ENCODE data around the gene DLGAP1.

The DLGAP1 gene

DNA sequence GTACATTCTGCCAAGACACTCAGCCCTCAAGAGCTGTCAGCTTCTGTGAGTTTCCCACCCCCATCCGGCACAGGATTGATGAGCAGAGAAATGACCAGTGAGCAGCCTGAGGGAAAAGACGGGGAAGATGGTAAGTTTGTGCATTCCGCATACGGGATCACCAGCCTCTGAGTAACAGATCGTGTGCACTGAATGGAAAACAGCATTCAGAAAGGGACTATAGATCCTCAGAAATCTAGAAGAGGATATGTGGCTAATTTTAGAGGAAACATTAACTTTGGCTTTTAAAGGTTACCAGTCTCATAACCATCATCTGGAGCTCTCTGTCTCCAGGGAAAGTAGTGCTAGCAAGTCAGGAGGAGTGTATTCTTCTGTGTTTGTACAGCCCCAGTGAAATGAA is 679.1 kb downstream of the DLGAP1 start:
- Mint-ChIP-seq H3K27ac (peak overlapping the region; percentile 7), H3K4me3 (no peak overlapping the region), H3K36me3 (ENCODE audit: low read depth) (no peaks in the 10 kb centered on the region), H3K27me3 (ENCODE audit: low read depth, poor library complexity) (peaks cover 5% of the 10 kb centered on the region), H3K4me1 (peaks cover 63% of the 10 kb centered on the region), H3K9me3 (no peaks in the 10 kb centered on the region)
- TF ChIP-seq, protein P1, sequence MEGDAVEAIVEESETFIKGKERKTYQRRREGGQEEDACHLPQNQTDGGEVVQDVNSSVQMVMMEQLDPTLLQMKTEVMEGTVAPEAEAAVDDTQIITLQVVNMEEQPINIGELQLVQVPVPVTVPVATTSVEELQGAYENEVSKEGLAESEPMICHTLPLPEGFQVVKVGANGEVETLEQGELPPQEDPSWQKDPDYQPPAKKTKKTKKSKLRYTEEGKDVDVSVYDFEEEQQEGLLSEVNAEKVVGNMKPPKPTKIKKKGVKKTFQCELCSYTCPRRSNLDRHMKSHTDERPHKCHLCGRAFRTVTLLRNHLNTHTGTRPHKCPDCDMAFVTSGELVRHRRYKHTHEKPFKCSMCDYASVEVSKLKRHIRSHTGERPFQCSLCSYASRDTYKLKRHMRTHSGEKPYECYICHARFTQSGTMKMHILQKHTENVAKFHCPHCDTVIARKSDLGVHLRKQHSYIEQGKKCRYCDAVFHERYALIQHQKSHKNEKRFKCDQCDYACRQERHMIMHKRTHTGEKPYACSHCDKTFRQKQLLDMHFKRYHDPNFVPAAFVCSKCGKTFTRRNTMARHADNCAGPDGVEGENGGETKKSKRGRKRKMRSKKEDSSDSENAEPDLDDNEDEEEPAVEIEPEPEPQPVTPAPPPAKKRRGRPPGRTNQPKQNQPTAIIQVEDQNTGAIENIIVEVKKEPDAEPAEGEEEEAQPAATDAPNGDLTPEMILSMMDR (IDR thresholded peaks at IDR 0.05) = no peak
- DNase-seq = no peak

DNA sequence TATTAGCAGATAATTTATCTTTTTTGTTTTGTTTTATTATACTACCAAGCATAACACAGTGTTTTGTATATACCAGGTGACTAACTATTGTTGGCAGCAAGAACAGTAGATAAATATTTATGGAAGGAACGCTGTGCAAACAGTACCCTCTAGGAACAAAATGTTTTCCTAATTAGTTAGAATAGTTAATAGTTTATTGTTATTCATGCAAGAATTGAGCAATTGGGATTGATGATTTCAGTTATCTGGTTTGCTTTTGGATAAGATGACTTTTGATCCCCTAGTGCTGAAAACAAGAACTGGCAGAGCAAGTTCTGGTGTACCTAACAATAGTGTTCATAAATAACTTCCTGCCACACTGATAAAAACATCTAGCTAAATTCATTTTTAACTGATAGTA is 681.8 kb downstream of the DLGAP1 start:
- peaks cover 49% of the 10 kb centered on the region for H3K4me1 Mint-ChIP-seq
- TF ChIP-seq, protein P1 (IDR thresholded peaks at IDR 0.05) = no peak
- H3K36me3 Mint-ChIP-seq (ENCODE audit: low read depth) = no peaks in the 10 kb centered on the region
- H3K9me3 Mint-ChIP-seq = no peaks in the 10 kb centered on the region
- no peak overlapping the region for H3K4me3 Mint-ChIP-seq
- peaks cover 8% of the 10 kb centered on the region for H3K27me3 Mint-ChIP-seq (ENCODE audit: low read depth, poor library complexity)
- no peak overlapping the region for H3K27ac Mint-ChIP-seq
- DNase-seq = no peak

DNA sequence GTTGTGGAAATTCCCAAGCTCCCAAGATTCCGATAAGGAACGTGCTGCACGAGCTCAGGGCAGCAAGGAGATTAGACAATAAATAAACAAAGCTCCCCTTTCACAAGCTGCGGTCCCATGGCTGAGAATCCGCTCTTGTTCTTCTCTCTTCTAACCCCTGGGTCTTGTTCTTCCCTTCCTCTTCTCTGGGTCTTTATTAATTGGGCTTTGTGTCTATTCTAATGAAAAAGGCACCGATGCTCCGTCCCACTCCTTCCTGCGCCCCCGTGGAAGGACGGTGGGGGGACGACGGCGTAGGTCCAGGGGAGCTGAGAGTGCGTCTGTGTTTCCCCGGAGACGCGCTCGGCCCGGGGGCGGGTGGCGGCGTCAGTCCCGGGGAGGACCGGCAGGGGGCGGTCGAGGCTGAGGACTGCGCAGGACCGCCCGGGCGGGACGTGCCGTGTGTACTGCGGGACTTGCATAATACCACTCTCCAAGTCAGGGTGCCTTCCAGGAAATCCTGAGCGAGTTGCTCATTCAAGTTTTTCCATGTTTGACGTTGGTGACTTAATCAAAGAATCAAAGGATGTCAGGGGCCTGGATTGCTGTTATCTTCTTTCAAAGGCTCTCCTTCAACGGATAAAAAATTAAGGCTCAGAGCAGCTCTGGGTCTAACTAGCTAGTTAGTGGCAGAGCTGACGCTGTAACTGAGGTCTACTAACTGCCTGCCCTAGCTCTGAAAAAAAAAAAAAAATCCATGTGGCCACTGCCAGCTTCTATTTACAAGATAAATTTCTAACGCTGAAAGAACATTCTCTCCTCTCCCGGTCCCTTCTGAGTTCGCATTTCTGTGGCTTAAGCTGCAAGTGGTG is 683.8 kb downstream of the DLGAP1 start:
- TF ChIP-seq, protein P1 (IDR thresholded peaks at IDR 0.05) = peak; percentile 95
- no peak overlapping the region for H3K27ac Mint-ChIP-seq
- H3K4me3 Mint-ChIP-seq = peak overlapping the region; percentile 89

GRCh38 chr18:3761266-3761665 is 693.8 kb downstream of the DLGAP1 start:
- Mint-ChIP-seq H3K4me3 (no peak overlapping the region), H3K36me3 (ENCODE audit: low read depth) (peaks cover 32% of the 10 kb centered on the region), H3K9me3 (peaks cover 39% of the 10 kb centered on the region), H3K4me1 (peaks cover 9% of the 10 kb centered on the region), H3K27me3 (ENCODE audit: low read depth, poor library complexity) (peaks cover 5% of the 10 kb centered on the region), H3K27ac (no peak overlapping the region)
- TF ChIP-seq, protein P1 (IDR thresholded peaks at IDR 0.05) = no peak
- no peak for DNase-seq

More for the DNA sequence above, 683.8 kb downstream of the DLGAP1 start:
- Mint-ChIP-seq H3K9me3 (peaks cover 9% of the 10 kb centered on the region), H3K36me3 (ENCODE audit: low read depth) (peaks cover 4% of the 10 kb centered on the region), H3K27me3 (ENCODE audit: low read depth, poor library complexity) (peaks cover 8% of the 10 kb centered on the region), H3K4me1 (peaks cover 45% of the 10 kb centered on the region)
- peak; percentile 95 for DNase-seq

DNA sequence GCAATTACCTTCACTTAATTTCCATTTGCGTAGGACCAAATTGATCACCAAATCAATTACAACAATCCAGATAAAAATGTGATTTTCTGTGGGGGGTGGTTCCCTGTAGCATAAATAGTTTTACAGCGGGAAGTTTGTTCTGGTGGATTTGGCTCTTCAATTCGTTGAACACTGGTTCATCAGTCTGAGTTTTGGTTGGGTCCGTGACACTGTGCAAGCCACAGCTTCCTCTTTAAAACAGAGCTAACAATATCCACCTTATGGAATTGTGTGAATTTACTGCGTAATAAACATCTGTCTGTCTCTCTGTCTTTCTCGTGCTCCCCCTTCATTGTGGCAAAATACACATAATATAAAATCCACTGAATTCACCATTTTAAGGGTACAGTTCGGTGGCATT is 694.4 kb downstream of the DLGAP1 start:
- Mint-ChIP-seq H3K4me3 (no peak overlapping the region), H3K36me3 (ENCODE audit: low read depth) (peaks cover 27% of the 10 kb centered on the region), H3K27me3 (ENCODE audit: low read depth, poor library complexity) (peaks cover 5% of the 10 kb centered on the region), H3K27ac (no peak overlapping the region), H3K9me3 (peaks cover 37% of the 10 kb centered on the region), H3K4me1 (peaks cover 9% of the 10 kb centered on the region)
- no peak for DNase-seq
- TF ChIP-seq, protein P1 (IDR thresholded peaks at IDR 0.05) = no peak

- peaks cover 5% of the 10 kb centered on the region for H3K27me3 Mint-ChIP-seq (ENCODE audit: low read depth, poor library complexity)
- no peak for DNase-seq
- H3K4me1 Mint-ChIP-seq = peaks cover 9% of the 10 kb centered on the region
- H3K9me3 Mint-ChIP-seq = peaks cover 32% of the 10 kb centered on the region
- TF ChIP-seq, protein P1 (IDR thresholded peaks at IDR 0.05) = no peak
- H3K27ac Mint-ChIP-seq = no peak overlapping the region
- H3K4me3 Mint-ChIP-seq = no peak overlapping the region
- peaks cover 18% of the 10 kb centered on the region for H3K36me3 Mint-ChIP-seq (ENCODE audit: low read depth)
Observed at GRCh38 chr18:3759099-3759498, 696.0 kb downstream of the DLGAP1 start.

Measured in nephron progenitor cell (in vitro differentiated cells).